SU-DHL-6 (cell line): ENCODE results near the gene PEX6.
"Not testable (repeated sequence)": the region's sequence is repeated elsewhere in the genome, so short reads cannot be mapped to it uniquely, and the experiment has no call there.

Source experiments
- H2AFZ ChIP-seq: fragments of 200-600 bp; sonication (generic); 2 replicates; pipeline ENCODE4 v1.6.1; 2014; ENCODE audit warnings: low read depth, mild to moderate bottlenecking, moderate library complexity, mixed read lengths, antibody characterized with exemption, low read length; ENCODE audit not compliant: severe bottlenecking
- H3F3A ChIP-seq: fragments of 200-600 bp; shearing (Covaris generic); 2 replicates; pipeline ENCODE4 v1.6.0; 2016; ENCODE audit warnings: antibody characterized with exemption, mild to moderate bottlenecking; ENCODE audit not compliant: insufficient read depth
- H3K27ac ChIP-seq: fragments of 200-600 bp; sonication (generic); 2 replicates; pipeline ENCODE4 v1.5.1; 2016; ENCODE audit warnings: low read depth, mild to moderate bottlenecking, low read length, moderate library complexity, mixed read lengths
- H3K27me3 ChIP-seq: fragments of 200-600 bp; sonication (generic), shearing (Covaris generic); 2 replicates; pipeline ENCODE4 v1.6.0; 2014; ENCODE audit warnings: mild to moderate bottlenecking, low read length
- H3K36me3 ChIP-seq: fragments of 200-600 bp; sonication (generic); 2 replicates; pipeline ENCODE4 v1.6.1; 2014; ENCODE audit warnings: mild to moderate bottlenecking, low read length, mixed read lengths
- H3K4me2 ChIP-seq: fragments of 300-600, 200-600 bp; shearing (Covaris generic), sonication (generic); 2 replicates; pipeline ENCODE4 v1.6.0; 2014; ENCODE audit warnings: low read length, low read depth, mild to moderate bottlenecking; ENCODE audit not compliant: poor library complexity, severe bottlenecking
- H3K4me3 ChIP-seq: fragments of 200-600 bp; sonication (generic); 2 replicates; pipeline ENCODE4 v1.5.1; 2014; ENCODE audit warnings: antibody characterized with exemption, low read length, mild to moderate bottlenecking, mixed read lengths; ENCODE audit not compliant: insufficient read depth, poor library complexity, severe bottlenecking
- H3K79me2 ChIP-seq: fragments of 200-600 bp; sonication (generic); 2 replicates; pipeline ENCODE4 v1.6.1; 2014; ENCODE audit warnings: mild to moderate bottlenecking, low read length, moderate library complexity; ENCODE audit not compliant: insufficient read depth
- H3K9ac ChIP-seq: fragments of 200-600 bp; sonication (generic); 2 replicates; pipeline ENCODE4 v1.7.0; 2014; ENCODE audit warnings: mild to moderate bottlenecking, low read length
- H3K9me2 ChIP-seq: fragments of 200-600 bp; sonication (generic); replicated peaks from 2 replicates; pipeline ENCODE4 v1.6.1; 2014; ENCODE audit warnings: low read length; ENCODE audit not compliant: insufficient read depth
- H3K9me3 ChIP-seq: fragments of 200-600 bp; sonication (generic); 2 replicates; pipeline ENCODE4 v1.6.1; 2014; ENCODE audit warnings: low read length, mixed read lengths; ENCODE audit not compliant: insufficient read depth
- H4K20me1 ChIP-seq: fragments of 200-600 bp; sonication (generic); 2 replicates; pipeline ENCODE4 v1.6.1; 2014; ENCODE audit warnings: low read depth, mild to moderate bottlenecking, antibody characterized with exemption, low read length, moderate library complexity, mixed read lengths
- CTCF ChIP-seq: fragments of 200-600 bp; sonication (generic); IDR thresholded peaks from one replicate; pipeline ENCODE4 v1.5.1; 2017; ENCODE audit warnings: antibody characterized with exemption, mild to moderate bottlenecking, low read length, moderate library complexity; ENCODE audit not compliant: insufficient read depth, poor library complexity, severe bottlenecking
- EZH2phosphoT487 ChIP-seq: fragments of 200-600 bp; sonication (generic), shearing (Covaris generic); conservative IDR thresholded peaks from 2 replicates; pipeline ENCODE4 v1.6.1; 2018; ENCODE audit warnings: mild to moderate bottlenecking, antibody characterized with exemption, low read length, moderate library complexity, mixed read lengths

Gene PEX6

GRCh38 chr6:43001843-43002242 lies 22.9 kb upstream of the PEX6 start:
- Histone ChIP-seq H3K4me3 (no peak overlapping the region), H3K79me2 (no peaks in the 10 kb centered on the region), H3K27me3 (no peaks in the 10 kb centered on the region), H3F3A (peaks cover 3% of the 10 kb centered on the region; the same call in 1 of the 2 replicates), H3K9me2 (no peaks in the 10 kb centered on the region), H3K9me3 (no peaks in the 10 kb centered on the region), H3K4me2 (no peak overlapping the region), H4K20me1 (no peaks in the 10 kb centered on the region), H3K9ac (no peak overlapping the region), H3K27ac (no peak overlapping the region), H3K36me3 (no peaks in the 10 kb centered on the region), H2AFZ (no peak overlapping the region)
- no peak for TF ChIP-seq CTCF
- TF ChIP-seq EZH2phosphoT487 = no peak

GRCh38 chr6:42998205-42998604 lies 19.2 kb upstream of the PEX6 start:
- H2AFZ ChIP-seq, H3K9me3 ChIP-seq, H3K27me3 ChIP-seq, H3K4me2 ChIP-seq, H3F3A ChIP-seq, H3K4me3 ChIP-seq, H3K79me2 ChIP-seq, H3K9me2 ChIP-seq, H3K9ac ChIP-seq, H4K20me1 ChIP-seq, H3K36me3 ChIP-seq, H3K27ac ChIP-seq: not testable (repeated sequence)

GRCh38 chr6:42996513-42996912 lies 17.5 kb upstream of the PEX6 start:
- H3K9me2 ChIP-seq = no peaks in the 10 kb centered on the region
- H2AFZ ChIP-seq = no peak overlapping the region
- H3K9ac ChIP-seq = no peak overlapping the region
- H3K79me2 ChIP-seq = no peaks in the 10 kb centered on the region
- TF ChIP-seq CTCF (no peak), EZH2phosphoT487 (no peak)
- H3F3A ChIP-seq = peaks cover 6% of the 10 kb centered on the region
- H3K4me2 ChIP-seq = no peak overlapping the region
- no peak overlapping the region for H3K27ac ChIP-seq
- no peaks in the 10 kb centered on the region for H3K36me3 ChIP-seq
- H3K27me3 ChIP-seq = no peaks in the 10 kb centered on the region
- no peaks in the 10 kb centered on the region for H3K9me3 ChIP-seq
- H4K20me1 ChIP-seq = no peaks in the 10 kb centered on the region
- H3K4me3 ChIP-seq = no peak overlapping the region

- no peak overlapping the region for H3K4me2 ChIP-seq
- H3K4me3 ChIP-seq = no peak overlapping the region
- H4K20me1 ChIP-seq = no peaks in the 10 kb centered on the region
- no peaks in the 10 kb centered on the region for H3K27me3 ChIP-seq
- TF ChIP-seq CTCF = no peak
- no peak for TF ChIP-seq EZH2phosphoT487
- H3K27ac ChIP-seq = no peak overlapping the region
- H3K79me2 ChIP-seq = no peaks in the 10 kb centered on the region
- H3K9me3 ChIP-seq = no peaks in the 10 kb centered on the region
- H2AFZ ChIP-seq = no peak overlapping the region
- no peak overlapping the region for H3K9ac ChIP-seq
- no peaks in the 10 kb centered on the region for H3K36me3 ChIP-seq
- H3K9me2 ChIP-seq = no peaks in the 10 kb centered on the region
- peaks cover 6% of the 10 kb centered on the region for H3F3A ChIP-seq
These were observed 14.5 kb upstream of the PEX6 start for GRCh38 chr6:42993445-42993844.
